GM12864 (cell line): Measurements from ENCODE around the gene LRBA.

Source experiments
- DNase-seq: peaks from one replicate; pipeline ENCODE4 v3.0.0-alpha.2; 2011; ENCODE audit warnings: low read depth
- H3K4me3 ChIP-seq: 2 replicates; pipeline ENCODE4 v1.5.1; 2011; ENCODE audit warnings: mild to moderate bottlenecking, low read depth, low read length, control low read depth
- CTCF ChIP-seq: IDR thresholded peaks from 2 replicates; pipeline ENCODE4 v1.5.1; 2011; ENCODE audit warnings: low read depth, mild to moderate bottlenecking, moderate library complexity, low read length, control low read depth, inconsistent platforms; ENCODE audit errors: missing control alignments

The LRBA gene

GRCh38 chr4:150593996-150594395, 421.1 kb downstream of the LRBA start:
- no peak overlapping the region for H3K4me3 ChIP-seq

GRCh38 chr4:150591904-150592303, 423.2 kb downstream of the LRBA start:
- H3K4me3 ChIP-seq: no peak overlapping the region
- TF ChIP-seq CTCF: no peak

More at GRCh38 chr4:150593996-150594395, 421.1 kb downstream of the LRBA start:
- no peak for DNase-seq
- no peak for TF ChIP-seq CTCF

GRCh38 chr4:150591406-150591805, 423.7 kb downstream of the LRBA start:
- TF ChIP-seq CTCF: no peak
- DNase-seq: no peak
- no peak overlapping the region for H3K4me3 ChIP-seq

More at GRCh38 chr4:150591904-150592303, 423.2 kb downstream of the LRBA start:
- no peak for DNase-seq

GRCh38 chr4:150590631-150591030, 424.5 kb downstream of the LRBA start:
- no peak overlapping the region for H3K4me3 ChIP-seq
- no peak for TF ChIP-seq CTCF
- DNase-seq: no peak

- H3K4me3 ChIP-seq: no peak overlapping the region
- no peak for DNase-seq
- no peak for TF ChIP-seq CTCF
These were observed 425.9 kb downstream of the LRBA start for GRCh38 chr4:150589157-150589556.

- no peak overlapping the region for H3K4me3 ChIP-seq
- TF ChIP-seq CTCF: no peak
- no peak for DNase-seq
These were observed 426.8 kb downstream of the LRBA start for GRCh38 chr4:150588316-150588715.

- no peak overlapping the region for H3K4me3 ChIP-seq
- no peak for DNase-seq
- no peak for TF ChIP-seq CTCF
These were observed 428.8 kb downstream of the LRBA start for GRCh38 chr4:150586162-150586810.
